HG03439 (cell line): Measurements from ENCODE around the gene BRD4.

Source experiments
- ATAC-seq: cut with Tn5 transposase; IDR thresholded peaks from one replicate; pipeline ENCODE4 v1.9.1; 2021; ENCODE audit warnings: mild to moderate bottlenecking, moderate library complexity; ENCODE audit not compliant: unreplicated experiment

Gene BRD4

GRCh38 chr19:15197275-15197941, 134.9 kb downstream of the BRD4 start:
- ATAC-seq: no peak

DNA sequence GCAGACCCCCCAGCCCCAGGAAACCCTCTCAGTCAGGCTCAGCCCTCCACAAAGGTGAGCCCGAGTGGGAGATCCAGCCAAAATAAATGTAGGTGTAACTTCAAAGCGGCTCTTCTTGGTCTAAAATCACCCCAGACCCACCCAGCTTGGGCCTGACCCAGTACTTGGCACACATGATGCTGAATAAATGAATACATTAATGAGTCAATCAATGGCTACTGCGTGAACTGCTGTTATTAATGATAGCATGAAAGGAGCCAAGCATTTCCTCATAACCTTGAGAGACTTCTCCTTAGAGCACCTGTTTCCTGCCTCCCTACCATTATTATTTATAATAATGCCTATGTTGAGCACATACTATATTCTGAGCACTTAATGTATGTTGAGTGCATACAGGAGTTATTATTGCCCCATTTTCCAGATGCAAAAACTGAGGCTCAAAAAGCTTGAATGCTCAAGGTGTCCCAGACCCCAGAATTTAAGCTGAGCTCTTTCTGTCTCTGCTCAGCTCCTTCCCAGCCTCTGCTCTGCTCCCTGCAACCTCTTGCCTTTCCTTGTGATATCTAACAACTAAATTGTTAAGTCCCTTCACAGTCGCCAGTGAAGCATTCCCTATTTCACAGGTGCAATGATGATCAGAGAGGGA, 135.9 kb downstream of the BRD4 start:
- ATAC-seq: no peak

DNA sequence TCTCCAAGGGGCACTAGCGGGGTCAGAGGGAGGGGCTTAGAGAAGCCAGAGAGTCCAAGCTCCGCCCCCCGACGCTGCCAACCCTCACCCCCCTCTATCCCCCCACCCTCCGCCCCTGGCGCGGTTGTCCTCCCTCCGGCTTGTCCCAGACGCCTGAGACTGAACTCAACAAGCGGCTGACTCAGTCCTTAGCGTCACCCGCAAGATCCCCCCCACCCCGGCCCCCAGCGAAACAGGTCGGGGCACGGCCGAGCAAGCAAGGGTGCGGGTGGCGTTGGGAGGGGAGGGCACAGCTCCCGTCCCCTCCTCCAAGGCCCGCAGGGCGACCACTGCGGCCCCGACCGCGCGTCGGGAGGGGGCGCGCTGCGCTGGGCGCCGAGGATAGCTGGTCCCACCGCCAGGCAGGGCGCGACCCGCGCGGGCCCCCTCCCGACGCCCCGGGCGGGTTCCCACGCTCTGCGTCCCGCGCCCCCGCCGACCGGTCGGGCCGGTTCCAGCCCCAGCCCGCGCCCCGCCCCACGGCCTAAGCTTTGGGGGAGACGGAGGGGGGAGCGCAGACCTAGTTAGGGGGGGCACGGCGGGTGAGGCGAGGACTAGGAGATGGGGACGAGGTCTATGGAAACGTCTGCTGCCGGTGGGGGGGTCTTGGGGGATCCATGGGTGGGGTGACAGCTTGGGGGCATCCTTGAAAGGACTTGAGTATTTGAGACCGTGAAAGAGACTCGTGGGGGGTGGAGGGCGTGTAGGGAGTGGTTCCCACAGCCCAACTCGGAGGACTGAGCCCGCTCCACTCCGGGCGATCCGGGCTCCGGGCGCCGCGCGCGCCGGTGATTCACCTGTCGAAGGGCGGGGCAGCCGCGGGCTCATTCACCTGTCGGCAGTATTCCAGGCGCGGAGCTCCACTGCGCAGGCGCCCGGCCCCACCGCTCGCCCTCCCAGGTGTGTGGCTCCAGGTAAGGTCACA, 136.7 kb downstream of the BRD4 start:
- ATAC-seq: no peak

DNA sequence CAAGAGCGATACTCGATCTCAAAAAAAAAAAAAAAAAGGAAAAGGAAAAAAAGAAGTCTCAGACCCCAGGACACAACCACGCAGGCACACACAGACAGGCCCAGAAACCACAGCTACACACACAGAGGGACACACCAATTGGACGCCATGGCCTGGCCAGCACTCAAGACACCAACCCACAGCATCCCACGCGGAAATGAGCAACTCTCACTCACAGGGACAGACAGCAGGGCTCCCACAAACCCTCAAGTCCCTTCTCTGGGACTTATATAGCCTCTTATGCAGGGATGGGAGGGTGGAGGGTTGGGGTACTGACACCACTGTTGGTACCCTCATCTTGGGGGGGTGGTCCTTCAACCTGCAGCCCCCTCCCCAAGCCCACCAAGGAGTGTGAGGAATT, 137.4 kb downstream of the BRD4 start:
- no peak for ATAC-seq

DNA sequence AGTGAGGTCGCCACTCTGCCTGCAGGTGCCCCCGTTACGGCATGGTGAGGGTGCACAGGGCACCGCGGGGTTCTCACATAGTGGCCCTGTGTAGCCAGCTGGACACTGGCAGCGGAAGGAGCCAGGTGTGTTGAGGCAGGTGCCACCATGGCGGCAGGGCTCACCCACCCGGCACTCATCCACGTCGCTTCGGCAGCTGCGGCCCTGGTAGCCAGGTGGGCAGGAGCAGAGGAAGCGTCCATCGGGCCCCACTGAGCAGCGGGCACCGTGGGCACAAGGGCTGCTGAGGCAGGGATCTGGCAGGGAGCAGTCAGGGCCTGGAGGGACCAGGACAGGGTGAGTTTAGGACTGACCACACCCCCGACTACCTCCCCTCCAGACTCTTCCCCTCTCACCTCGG, 140.4 kb downstream of the BRD4 start:
- ATAC-seq: no peak

- ATAC-seq: no peak
Measured at GRCh38 chr19:15191514-15191913, 140.8 kb downstream of the BRD4 start.

- no peak for ATAC-seq
Measured at GRCh38 chr19:15188851-15189250, 143.5 kb downstream of the BRD4 start.

GRCh38 chr19:15187026-15188007, 145.0 kb downstream of the BRD4 start:
- ATAC-seq: no peak
